AG10803 (cell line): ENCODE data around the gene PFKP.

Experiments
- DNase-seq: peaks from one replicate; pipeline ENCODE4 v3.0.0; 2010; ENCODE audit warnings: low read depth
- H3K4me3 ChIP-seq: 2 replicates; pipeline ENCODE4 v1.5.1; 2011; ENCODE audit warnings: mild to moderate bottlenecking, low read length, control low read depth
- CTCF ChIP-seq: conservative IDR thresholded peaks from 2 replicates; pipeline ENCODE4 v1.5.1; 2011; ENCODE audit warnings: mild to moderate bottlenecking, low read length, control low read depth, inconsistent platforms

PFKP gene

DNA sequence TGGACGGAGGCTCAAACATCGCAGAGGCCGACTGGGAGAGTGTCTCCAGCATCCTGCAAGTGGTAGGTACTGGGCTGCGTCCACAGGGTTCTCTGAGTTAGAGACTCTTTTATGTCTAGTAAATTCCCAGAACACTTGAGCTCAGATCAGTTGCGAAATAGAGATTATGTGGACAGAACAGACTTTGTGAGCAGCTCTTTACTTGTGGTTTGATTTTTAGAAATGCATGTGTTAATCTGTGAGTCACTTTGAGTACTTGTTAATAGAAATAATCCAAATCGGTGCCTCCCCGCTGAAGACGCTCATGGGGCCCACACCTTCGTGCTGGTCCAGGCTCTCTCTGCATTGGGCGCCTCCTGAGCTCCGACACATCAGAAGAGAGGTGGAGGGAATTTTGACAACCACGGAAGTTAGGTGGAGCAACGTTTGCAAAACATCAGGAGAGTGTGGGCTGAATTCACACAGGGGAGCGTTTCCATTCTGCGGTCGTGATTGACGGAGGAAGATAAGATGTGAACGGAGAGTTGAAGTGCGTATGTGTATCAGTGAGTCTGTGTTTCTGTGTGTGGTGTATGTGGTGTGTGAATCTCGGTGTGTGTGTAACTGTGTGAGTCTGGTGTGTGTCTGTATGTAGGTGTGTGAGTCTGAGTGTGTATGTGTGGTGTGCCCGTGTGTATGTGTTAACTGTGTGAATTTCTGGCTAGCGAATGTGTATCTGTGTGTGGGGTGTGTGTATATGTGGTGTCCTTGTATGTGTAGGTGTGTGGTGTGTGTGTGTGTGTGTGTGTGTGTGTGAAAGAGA is 32.1 kb downstream of the PFKP start:
- peak; percentile 88 for DNase-seq
- no peak overlapping the region for H3K4me3 ChIP-seq
- no peak for TF ChIP-seq CTCF

DNA sequence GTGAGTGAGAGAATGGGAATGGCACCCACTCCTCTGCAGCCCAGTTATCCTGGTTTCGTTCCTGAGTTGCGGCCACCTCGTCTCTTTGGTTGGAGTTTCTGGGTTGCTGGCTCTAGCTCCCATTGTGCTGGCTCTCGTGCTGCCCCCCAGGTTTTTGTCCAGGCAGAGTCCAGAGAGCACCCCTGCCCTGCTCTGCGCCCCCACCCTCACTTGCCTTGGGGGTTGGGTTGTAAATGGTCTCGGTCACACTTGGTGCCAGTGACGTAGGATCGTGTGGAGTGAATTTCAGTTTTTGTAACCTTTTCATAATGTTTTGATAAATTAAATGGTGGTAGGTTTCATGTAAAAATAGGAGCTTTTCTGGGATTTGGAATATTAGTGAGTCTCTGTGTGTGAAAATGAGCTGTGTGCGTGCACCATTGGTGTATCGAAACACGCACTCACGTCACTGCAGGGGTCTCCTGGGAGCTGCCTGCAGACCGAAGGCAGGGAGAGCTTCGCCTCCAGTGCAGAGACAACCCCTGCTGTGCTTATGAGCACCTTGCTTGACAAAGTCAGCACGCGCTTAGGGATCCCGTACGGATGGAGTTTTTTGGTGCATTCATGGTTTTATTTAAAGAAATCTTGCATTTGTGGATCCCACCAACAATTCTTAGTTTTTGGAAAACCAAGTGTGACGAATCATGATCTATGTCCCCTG is 32.9 kb downstream of the PFKP start:
- TF ChIP-seq CTCF, result no peak
- H3K4me3 ChIP-seq, result no peak overlapping the region
- no peak for DNase-seq

- no peak overlapping the region for H3K4me3 ChIP-seq
- TF ChIP-seq CTCF, result no peak
- no peak for DNase-seq
These were observed 33.7 kb downstream of the PFKP start for GRCh38 chr10:3100856-3101640.

DNA sequence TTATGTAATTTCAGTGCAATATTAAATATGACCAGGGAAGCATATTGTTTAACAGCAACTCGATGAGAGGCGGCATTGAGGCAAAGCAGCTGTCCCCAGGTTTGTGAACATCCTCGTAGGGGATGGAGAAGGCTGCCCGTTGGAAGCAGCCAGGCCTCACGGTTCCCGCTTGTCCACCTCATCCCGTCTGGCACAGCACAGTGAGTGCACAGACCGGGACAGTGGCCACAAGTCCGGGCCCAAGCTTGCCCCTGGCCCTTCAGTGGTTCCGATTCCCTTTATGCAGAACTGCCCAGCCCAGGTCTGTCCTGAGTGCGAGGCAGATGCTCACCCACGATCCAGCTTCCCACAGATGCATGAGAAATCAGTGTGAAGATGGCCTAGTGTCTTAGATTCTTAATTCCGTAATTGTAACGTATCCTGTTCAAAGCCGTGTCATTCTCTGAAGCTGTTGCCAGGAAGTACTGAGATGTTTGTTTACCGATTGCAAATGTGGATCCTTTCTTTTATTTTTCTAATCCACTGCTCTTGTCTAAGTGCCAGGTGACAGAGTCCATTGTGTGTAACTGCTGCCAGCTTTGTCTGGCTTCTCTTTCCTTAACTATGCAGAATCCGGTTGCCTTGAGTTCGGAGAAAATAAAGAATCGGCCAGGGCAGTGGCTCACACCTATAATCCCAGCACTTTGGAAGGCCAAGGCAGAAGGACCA is 35.5 kb downstream of the PFKP start:
- no peak overlapping the region for H3K4me3 ChIP-seq
- DNase-seq, result peak; percentile 34
- TF ChIP-seq CTCF, result no peak

DNA sequence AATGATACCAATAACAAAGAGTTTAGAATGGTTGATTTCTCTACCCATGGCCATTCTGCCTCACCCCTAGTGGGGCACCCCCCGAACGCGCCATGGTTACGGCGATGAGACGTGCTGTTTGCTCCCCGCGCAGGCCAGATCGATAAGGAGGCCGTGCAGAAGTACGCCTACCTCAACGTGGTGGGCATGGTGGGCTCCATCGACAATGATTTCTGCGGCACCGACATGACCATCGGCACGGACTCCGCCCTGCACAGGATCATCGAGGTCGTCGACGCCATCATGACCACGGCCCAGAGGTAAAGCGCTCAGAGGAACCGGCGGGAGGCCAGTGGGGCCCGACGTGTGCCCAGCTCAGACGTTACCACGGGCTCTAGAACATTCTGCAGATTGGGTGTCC is 36.3 kb downstream of the PFKP start:
- no peak for DNase-seq
- H3K4me3 ChIP-seq, result no peak overlapping the region
- TF ChIP-seq CTCF, result no peak

DNA sequence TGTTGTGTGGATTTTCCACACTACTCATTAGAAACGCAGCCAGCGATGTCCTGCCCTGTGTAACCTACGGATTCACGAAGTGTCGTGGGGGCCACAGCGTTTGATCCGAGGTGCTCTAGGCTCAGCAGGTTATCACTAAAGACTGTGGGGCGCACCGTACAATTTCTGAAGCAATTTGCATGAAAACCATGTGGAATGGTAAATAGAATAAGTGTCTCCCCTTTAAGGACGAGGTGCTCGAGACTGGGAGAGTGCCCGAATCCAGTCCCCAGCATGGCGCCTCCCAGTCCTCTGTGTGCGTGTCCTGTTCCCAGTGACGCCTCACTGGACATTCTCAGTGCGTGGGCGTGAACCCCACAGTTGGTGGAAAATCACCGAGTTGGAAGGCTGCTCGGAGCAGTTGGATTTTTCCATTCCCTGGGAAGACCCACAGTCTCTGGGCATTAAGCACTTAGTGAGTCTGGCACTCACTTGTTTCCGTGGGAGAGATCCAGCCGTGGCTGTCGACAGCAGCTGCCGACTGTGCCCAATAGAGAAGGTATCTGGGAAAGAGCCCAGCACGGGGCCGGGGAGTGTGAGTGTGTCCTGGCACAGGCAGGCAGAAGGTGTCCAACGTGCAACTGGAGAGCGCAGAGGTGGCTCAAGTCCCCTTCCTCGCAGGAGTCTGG is 37.0 kb downstream of the PFKP start:
- TF ChIP-seq CTCF, result no peak
- no peak overlapping the region for H3K4me3 ChIP-seq
- DNase-seq, result no peak
